T follicular helper cell (primary cell): Measurements from ENCODE around the gene PCYOX1L.

ENCODE experiments used
- DNase-seq: peaks from one replicate; pipeline ENCODE4 v3.0.0-alpha.2; 2020; ENCODE audit warnings: low read depth

The PCYOX1L gene

DNA sequence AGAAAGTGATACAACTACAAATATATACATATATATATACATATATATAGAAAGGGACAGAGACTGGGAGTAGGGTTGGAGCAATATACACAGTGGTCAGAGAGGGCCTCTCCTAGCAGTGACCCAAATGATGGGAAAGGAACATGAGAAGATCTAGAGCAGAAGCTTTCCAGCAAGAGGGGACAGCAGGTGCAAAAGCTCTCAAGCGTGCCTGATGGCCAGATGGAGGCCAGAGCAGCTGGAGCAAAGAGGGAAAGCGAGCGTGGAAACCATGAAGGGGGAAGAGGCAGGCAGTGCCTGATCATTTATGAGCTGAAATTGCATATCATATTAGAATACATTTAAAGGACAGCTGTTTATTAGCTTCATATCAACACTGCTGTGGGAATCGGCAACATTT lies 20.1 kb upstream of the PCYOX1L start:
- DNase-seq = no peak

DNA sequence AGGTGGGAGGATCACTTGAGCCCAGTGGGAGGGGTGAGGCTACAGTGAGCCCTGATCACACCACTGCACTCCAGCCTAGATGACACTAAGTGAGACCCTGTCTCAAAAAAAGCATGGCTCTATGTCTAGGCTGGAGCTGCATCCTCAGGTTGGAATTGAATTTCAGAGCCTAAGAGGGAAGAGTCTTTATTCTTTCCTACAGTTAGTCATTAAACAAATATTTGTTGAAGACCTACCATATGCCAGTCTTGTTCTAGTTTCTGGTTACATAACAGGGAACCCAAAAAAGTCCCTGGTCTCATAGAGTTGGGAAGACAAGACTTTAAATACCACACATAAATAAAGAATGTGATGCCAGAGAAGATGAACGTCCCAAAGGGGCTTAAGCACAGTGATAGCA lies 19.5 kb upstream of the PCYOX1L start:
- DNase-seq = no peak

DNA sequence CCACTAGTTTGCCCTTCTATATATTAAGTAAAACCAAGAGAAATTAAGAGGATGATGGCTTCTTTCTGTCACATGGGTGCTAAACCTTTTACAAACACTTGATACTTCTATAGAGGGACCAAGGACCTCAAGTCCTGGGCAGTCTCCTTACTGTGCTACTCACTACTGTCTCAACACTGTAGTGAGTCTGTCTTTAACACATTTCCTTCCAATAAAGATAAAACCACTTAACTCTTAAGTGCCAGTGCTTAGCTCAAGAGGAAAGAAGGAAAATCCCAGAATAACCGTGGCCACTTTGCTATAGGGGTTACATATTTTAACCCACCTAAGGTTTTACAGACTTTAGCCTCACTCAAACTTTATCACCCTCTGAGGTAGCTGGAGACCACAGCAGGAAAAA lies 16.9 kb upstream of the PCYOX1L start:
- no peak for DNase-seq

DNA sequence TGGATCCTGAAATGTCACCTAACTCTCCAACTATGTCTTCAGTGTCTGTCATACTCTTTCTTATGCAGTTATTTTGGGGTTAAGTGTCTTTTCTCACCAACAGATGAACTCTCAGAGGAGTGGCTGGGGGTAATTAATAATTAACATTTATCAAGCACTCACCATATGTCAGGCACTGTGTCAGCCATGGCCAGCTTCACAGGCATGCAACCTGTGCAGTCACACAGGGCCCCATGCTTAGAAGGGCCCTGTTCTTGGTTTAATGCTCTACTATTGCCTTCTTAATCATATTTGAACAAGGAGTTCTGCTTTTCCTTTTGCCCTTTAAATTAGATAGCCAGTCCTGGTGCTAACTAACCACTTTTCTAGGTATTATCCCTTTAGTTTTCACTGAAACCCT lies 16.0 kb upstream of the PCYOX1L start:
- no peak for DNase-seq

DNA sequence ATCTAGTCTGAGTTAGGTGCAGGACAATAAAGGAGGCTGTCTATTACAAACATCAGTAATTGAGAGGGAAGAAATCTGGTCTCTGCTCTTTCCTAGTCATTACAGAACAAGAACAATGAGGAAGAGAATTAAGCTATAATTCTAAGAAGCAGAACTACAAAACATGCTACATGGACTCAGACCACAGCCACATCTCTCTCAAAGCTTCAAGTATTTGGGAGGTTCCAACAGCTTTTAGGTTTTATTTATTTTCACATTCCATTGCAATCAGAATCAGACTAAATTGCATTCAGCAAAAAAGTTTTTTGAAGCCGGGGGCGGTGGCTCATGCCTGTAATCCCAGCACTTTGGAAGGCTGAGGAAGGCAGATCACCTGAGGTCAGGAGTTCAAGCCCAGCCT lies 13.7 kb upstream of the PCYOX1L start:
- no peak for DNase-seq

DNA sequence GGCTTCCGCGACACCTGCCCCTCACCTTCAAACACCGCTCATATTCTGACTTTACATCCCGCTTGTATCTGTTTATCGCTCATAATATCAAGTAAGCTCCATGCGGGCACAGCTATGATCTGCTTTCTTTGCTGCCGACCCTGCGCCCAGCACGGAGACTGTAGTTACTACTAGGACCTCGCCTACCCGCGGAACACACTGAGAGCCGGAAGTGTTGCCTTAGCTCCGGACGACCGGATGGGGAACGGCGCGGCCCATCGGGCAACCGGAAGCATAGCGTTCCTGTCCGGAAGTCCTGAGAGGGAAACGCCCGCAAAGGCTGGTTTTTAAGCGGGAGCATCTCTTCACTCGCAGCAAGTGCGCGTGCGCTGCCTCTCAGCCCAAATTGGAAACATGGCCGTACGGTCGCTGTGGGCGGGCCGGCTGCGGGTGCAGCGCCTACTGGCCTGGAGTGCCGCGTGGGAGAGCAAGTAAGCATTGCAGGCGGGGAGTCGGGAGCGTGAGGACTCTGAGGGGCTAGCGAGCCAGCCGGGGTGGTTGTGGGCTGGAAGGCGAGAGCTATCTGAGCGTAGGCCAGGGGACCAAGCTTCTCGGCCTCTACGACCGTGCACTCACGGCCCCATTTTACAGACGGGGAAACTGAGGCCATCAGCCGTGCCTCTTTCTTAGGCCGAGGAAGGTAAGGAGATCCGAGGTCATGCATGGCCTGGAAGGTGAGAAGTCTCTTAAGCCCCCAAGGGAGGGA lies 12.5 kb upstream of the PCYOX1L start, which contains the start of gene GRPEL2:
Gene GRPEL2 (plus strand): TSS at position 353 of the 745 bp plus-strand sequence. CDS start 41 bp downstream, at position 394.
- DNase-seq = peak; percentile 69

DNA sequence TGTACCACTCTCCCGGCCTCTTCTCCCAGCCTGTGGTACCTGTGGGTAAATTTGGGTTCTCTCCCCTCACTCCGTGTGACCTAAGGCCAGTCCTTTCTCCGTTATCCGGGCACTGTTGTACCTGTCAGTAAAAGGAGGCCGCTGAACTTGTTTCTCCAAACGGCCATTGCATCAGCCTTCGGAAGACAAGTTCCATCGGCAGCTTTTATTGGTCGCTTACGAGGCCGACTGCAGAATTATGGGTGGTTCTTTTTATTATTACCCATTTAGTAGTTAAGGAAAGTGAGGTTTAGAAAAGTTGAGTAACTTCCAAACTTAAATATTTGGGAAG lies 12.0 kb upstream of the PCYOX1L start:
- no peak for DNase-seq

DNA sequence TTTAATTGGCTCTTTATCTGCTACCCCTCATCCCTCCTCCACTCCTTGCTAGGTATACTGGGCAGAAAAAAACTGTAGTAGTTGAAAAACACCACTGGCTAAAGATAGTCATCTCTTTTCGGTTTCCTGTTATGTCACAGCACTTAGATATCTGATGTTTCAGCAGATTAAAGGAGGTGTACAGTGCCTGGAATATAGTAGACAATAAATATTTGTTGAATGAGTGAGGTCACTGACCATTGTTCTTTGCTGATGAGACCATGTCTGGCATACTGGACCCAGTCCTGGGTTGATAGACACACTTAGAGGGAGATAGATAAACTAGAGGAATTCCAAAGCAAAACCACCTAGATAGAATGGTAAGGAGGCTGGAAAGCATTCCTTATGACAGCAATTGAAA lies 9.3 kb upstream of the PCYOX1L start:
- no peak for DNase-seq

DNA sequence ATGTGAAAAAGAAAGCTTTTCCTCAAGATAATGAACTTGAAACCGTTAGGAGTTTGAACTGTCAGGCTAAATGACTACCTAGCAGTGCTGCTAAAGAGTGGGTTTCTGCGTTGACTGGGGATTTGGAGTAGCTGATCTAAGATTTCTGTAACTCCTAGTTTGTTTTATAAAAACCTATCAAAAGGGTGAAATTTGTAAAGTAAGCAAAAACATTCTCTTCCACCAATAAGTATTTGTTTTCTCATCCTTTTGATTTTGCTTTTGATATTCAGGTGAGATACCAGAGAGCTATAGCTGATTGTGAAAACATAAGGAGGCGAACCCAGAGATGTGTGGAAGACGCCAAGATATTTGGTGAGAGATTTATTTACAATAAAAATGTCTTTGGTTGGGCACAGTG lies 8.5 kb upstream of the PCYOX1L start:
- no peak for DNase-seq

DNA sequence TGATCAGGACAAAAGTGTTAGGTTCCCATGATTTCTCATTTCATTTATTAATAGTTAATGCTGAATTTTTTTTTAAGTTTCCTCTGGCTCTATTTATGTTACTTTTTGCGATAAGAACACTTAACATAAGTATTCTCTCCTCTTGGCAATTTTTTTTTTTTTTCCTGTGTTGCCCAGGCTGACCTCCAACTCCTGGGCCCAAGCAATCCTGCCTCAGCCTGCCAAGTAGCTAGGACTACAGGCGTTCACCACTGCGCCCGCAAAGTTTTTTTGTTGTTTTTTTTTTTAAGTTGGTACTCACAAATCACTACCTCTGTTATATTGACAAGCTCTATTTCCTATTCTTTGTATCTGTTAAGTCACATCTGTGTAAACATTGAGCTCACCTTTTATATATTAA lies 5.7 kb upstream of the PCYOX1L start:
- no peak for DNase-seq

DNA sequence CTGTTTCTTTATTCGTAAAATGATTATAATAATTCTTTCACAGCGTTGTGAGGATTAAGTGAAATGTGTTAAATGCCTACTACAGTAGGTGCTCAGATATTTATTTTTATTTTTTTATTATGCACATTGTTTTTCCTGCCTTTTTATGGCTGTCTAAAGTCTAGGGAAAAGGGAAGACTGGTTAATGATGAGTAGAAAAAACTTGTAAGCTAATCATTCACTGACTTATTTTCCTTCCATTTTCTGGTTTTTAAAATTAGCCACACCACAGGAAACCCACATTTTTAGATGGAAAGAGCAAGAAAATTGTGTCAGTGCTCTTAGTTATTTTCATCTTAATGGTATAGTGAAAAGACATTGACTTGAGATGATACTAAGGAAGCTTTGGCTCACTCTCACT lies 3.9 kb upstream of the PCYOX1L start:
- DNase-seq = no peak

DNA sequence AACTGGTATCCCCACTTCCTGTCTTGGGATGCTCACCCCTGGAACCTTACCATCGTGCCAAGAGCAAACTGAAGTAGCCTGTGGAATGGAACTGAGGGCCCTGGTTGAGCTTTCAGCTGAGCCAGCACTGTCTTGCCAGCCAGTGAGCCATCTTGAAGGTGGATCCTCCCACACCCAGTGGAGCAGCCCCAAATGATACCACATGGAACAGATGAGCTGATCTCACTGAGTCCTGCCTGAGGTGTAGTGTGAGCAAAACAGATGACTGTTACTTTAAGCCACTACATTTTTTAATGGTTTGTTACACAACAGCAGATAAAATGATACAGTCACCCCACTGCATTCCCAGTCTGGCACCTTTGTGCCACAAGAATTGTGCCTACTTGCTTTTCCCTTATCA lies 2.2 kb upstream of the PCYOX1L start:
- no peak for DNase-seq

DNA sequence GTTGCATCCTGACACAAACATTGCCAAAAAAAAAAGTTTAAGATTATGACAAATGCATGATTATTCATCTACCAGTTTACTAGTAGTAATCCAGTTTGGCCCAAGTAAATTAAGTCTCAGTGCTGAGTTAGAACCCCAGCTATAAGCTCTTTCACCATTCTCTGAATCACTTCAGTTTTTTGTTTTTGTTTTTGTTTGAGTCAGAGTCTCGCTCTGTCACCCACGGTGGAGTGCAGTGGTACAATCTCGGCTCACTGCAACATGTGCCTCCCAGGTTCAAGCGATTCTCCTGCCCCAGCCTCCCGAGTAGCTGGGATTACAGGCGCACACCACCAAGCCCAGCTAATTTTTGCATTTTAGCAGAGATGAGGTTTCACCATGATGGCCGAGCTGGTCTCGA lies 1.5 kb upstream of the PCYOX1L start:
- no peak for DNase-seq

DNA sequence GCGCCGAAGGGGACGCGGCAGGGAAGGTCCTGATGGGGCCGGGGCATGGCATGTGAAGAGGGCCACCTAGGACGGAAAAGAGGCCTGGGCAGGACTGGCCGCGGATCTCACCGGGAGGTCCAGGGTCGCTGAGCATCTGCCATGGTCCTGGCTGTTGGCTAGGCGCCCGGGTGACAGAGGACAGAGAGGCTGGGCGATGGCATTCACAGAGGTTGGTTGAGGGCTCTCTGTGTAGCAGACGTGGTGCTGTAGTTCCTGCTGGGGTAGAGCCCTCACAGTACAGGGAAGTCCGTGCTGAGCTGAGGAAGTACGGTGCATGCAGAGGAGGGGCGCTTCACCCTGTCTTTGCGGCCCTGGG lies 427 bp downstream of the PCYOX1L start:
- DNase-seq = peak; percentile 18

DNA sequence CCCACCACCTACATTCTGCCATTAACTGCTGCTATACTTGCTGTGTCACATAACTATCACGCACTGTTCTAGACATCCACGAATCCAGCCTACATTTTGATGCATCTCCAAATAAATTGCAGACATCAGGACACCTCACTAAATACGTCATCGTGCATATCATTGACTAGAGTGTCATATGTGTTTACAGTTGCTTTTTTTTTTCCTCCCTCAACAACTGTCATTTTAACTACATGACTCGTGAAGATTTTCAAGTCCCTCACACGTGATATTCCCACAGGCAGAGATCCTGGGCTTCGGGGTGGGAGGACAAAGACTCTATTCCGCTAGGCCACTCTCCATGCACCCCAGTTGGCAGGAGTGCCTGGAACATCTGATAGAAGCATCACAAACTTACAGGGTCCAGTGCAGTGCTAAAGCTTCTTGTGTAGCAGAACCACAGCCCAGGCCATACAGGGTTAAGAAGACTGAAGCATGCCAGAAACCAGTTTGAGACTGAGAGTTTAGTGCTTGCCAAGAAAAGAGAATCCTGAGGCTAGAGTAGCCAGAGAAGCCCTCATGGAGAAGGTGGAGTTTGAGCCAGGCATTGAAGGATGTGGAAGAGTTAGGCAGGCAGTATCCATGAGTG lies 1.1 kb downstream of the PCYOX1L start:
- no peak for DNase-seq

DNA sequence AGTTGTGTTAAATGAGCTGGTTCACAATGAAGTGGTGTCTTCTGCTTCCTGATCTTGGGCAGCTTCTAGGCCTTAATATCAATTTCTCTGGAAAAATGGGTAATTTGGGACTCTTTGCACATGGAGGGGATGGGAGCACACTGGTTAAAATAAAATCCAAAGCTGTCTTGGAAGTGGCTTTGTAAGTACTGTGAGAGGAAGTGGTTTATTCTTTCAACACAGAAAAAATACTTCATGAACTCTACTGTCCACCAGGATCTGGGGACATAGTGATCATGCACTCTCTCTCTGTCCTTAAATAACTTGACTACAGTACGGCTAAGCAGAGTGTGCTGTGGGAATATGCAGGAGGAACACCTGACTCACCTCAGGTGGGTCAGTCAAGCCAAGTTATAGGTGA lies 2.4 kb downstream of the PCYOX1L start:
- DNase-seq = no peak

DNA sequence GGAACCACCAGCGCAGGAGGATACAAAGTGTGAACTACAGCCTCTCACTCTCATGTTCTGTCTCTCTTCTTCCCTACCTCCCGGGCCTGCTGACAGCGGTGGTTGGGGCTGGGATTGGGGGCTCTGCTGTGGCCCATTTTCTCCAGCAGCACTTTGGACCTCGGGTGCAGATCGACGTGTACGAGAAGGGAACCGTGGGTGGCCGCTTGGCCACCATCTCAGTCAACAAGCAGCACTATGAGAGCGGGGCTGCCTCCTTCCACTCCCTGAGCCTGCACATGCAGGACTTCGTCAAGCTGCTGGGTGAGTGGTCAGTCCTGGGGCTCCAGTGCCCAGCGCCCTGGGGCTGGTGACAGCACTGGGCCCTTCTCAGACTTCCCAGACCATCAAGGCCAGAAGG lies 4.7 kb downstream of the PCYOX1L start:
- no peak for DNase-seq

DNA sequence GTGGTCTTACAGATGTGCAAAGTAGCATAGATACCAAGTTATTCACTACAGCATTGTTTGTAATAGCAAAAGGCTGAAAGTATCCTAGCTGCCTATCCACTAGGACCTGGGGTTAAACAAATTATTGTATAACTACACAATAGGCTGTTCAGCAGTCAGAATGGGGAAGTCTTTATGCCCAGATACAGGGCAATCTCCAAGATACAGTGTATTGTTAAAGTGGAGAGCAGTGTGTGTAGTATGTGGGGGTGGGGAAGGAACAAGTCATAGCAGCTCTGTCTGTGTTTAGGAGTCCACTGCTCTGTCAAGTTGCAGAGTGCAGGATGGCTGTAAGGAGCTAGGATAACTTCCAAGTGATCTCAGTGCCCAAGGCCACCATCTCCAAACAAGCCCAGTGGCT lies 5.5 kb downstream of the PCYOX1L start:
- DNase-seq = no peak

DNA sequence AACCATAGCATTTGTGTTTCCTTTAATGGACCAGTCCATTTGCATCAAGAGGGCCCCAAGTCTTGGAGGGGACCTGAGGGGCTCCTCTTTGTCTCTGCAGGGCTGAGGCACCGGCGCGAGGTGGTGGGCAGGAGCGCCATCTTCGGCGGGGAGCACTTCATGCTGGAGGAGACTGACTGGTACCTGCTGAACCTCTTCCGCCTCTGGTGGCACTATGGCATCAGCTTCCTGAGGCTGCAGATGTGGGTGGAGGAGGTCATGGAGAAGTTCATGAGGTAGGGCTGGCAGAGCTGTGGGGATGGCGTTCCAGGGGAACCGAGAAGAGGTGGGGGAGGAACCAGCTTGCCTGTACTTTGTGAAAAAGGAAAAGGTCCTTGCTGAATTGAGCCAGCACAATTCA lies 6.1 kb downstream of the PCYOX1L start:
- DNase-seq = no peak

DNA sequence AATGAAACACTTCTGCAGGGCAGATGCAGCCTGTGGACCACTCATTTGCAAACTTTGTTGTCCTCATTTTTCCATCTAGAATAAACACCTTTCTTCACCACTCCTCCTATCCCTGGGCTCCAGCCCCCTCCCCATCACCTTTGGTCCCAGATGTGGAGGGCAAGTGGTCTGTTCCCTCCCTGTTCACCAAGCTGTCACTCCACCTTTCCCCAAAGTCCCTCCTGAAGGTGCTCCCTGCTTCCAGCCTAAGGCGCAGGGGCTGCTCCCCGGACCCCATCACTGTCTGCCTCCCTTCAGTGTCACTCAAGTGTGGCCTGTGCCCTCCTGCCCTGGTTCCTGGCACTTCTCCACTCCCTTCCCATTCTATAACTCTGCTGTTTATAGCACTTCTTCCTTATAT lies 6.9 kb downstream of the PCYOX1L start:
- no peak for DNase-seq

DNA sequence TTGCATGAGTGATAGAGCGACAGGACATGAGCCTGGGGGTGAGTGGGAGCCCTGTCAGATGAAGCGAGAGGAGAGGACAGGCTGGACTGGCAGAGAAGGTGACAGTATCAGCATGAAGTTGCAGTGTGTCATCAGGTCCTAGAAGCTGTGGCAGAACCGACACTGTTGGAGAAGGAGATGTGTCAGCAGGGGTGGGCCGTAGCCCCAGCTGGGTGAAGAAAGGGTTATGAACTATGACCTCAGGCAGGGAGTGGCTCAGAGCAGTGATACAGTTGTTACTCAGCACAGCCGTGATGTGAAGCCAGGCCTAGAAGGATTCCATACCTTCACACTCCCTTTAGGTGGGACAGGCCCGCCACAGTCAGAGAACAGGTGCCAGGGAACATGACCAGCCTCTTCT lies 7.6 kb downstream of the PCYOX1L start:
- no peak for DNase-seq

DNA sequence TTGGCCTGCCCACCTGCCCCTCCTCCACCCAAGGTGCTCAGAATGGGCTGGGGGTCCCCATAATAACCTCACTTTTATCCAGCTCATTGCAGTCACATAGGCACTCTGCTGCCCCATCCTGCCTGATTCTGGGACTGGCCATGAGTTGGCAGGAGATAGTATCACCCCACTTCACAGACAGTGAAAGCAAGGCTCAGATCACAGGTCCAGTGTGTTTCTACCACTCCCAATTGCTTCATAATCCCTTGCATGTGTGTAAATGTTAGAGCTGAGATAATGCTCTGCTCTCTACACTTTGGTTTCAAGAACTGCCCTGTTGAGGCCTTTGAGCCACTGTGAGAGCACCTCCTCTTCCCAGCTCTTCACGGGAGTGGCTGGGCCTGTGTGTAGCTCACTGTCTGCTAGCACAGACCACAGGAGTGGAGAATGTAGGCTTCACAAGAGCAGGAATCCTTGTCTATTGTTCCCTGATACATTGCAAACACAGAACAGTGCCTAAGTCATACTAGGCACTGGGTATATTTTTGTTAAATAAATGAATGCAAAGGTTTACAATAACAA lies 8.4 kb downstream of the PCYOX1L start:
- DNase-seq = no peak

DNA sequence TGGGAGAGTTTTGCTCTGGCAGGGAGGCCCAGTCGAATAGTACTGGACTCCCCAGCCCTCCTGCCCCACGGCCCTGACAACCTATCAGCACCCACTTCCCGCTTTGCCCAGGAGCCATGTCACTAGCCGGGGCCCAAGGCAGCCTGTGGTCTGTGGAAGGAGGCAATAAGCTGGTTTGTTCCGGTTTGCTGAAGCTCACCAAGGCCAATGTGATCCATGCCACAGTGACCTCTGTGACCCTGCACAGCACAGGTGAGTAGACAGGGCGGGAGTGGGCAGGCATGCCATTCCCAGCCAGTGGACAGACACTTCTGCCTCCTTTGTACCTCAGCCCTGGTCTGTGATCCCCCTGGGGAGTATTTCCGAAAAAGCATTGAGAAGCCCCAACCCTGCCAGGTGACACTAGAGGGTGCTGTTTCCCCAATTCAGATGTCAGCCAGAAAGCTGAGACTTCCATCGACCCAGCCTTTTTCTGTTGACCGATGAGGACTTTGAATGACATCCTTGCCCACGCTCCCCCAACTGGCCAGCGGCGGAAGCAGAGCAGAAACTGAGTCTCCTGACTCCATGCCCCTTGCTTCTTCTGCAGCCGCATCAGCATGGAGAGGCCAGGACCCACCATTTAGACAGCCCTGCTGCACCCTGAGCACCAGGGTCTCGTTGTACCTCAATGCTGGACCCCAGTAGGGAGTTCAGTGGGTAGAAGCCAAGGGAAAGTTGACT lies 9.6 kb downstream of the PCYOX1L start:
- DNase-seq = peak; percentile 35
